ENCODE data around the gene TTLL1. TPM values are rescaled to one million over a fixed set of nuclear protein-coding genes. Genes with fewer than 3 reads are reported as not detected.

TTLL1 gene
- 10 to 100 TPM in 1 of 4 donors, 1 to 10 TPM in 3; 4.4 to 11.4 (median 5.8) TPM for total RNA-seq

DNA sequence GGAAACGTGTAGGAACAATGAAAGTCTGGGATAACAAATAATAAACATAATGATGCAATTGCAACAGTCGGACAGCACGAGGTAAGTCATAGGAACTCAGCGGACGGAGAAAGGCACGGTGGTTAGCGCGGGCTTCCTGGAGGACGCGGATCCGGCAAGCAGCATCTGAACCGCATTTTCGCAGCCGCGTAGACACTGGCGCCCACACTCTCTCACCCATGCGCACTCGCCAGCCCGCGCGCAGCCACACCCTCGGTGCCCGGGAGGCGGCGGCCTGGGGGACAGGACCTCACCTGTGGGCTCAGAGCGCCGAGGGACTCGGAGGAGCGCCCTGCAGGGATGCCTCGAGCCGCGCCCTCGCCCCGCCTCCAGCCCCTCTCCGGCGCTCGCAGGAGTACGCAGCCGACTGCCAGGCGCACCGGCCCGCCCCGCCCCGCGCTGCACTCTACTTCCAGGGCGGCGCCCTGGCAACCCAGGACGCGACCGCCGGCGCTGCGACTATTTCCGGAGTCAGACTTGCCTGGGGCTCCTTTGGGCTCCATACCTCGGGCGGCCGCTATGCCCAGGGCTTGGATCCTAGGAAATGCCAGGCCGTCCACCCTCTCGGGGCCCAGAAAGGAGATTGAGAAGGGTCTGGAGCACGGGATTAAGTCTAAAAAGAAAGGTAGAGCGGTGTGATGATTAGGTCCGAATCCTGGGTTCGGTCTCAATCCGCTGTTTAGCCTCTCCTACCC is at the start of gene TTLL1:
TSS of gene TTLL1 (minus strand) at position 408 of the 734 bp plus-strand sequence. CDS start 13,805 bp downstream, outside the sequence.
- H3K4me1 ChIP-seq = peaks cover 9% of the 10 kb centered on the region in 2 donors
- H3K9me3 ChIP-seq = no peaks in the 10 kb centered on the region
- intact Hi-C loops (cut with DNase I) = no loop called here
- TF ChIP-seq POLR2A (IDR thresholded peaks at IDR 0.05) = peak in 1 of 2 donors; percentile 60
- TF ChIP-seq, protein P1, sequence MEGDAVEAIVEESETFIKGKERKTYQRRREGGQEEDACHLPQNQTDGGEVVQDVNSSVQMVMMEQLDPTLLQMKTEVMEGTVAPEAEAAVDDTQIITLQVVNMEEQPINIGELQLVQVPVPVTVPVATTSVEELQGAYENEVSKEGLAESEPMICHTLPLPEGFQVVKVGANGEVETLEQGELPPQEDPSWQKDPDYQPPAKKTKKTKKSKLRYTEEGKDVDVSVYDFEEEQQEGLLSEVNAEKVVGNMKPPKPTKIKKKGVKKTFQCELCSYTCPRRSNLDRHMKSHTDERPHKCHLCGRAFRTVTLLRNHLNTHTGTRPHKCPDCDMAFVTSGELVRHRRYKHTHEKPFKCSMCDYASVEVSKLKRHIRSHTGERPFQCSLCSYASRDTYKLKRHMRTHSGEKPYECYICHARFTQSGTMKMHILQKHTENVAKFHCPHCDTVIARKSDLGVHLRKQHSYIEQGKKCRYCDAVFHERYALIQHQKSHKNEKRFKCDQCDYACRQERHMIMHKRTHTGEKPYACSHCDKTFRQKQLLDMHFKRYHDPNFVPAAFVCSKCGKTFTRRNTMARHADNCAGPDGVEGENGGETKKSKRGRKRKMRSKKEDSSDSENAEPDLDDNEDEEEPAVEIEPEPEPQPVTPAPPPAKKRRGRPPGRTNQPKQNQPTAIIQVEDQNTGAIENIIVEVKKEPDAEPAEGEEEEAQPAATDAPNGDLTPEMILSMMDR (IDR thresholded peaks at IDR 0.05) = no peak
- no peaks in the 10 kb centered on the region for H3K36me3 ChIP-seq
- 9 to 15% methylated on average over 22 to 38 of the region's 64 CpGs for WGBS, 2 donors
- DNase-seq = peak; percentile 91
- peak within 1 kb of the TSS; percentile 5 to 82 (median 68) for H3K4me3 ChIP-seq (replicated peaks in 1 of 3)
- H3K27ac ChIP-seq = peak within 1 kb of the TSS in 1 of 3 donors; percentile 51
- no peaks in the 10 kb centered on the region for H3K27me3 ChIP-seq

DNA sequence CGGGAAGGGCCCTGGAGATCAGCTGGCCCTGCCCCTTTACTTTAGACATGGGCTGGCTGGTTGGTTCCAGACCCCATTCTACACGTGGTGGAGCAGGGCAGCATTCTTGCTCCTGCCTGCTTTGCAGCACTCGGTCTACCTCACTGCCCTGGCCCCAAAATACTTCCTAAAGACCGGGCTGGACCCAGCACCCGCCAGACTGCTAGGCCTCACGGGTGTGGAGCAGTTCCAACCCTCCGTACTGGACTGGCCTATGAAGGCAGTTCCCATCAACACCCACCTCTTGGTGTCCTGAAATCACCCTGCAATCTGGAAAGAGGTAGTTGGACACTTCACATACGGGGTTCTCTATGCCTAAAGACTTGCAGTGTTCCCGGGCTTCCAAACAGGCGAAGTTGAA is 47.6 kb upstream of the TTLL1 start:
- H3K9me3 ChIP-seq = no peaks in the 10 kb centered on the region
- WGBS, 2 donors = 67 to 75% methylated on average over 7 to 10 of the region's 10 CpGs
- TF ChIP-seq POLR2A (IDR thresholded peaks at IDR 0.05) = no peak
- TF ChIP-seq, protein P1 (IDR thresholded peaks at IDR 0.05) = no peak
- no peaks in the 10 kb centered on the region for H3K27me3 ChIP-seq
- H3K36me3 ChIP-seq = peaks cover 27 to 42% of the 10 kb centered on the region in 2 donors
- H3K27ac ChIP-seq = peak overlapping the region in 2 of 3 donors; percentile 17 to 21
- H3K4me3 ChIP-seq (replicated peaks in 1 of 3) = no peak overlapping the region
- no peak for DNase-seq
- peaks cover 4 to 5% of the 10 kb centered on the region in 2 donors for H3K4me1 ChIP-seq
- intact Hi-C loops (cut with DNase I) = no loop called here

DNA sequence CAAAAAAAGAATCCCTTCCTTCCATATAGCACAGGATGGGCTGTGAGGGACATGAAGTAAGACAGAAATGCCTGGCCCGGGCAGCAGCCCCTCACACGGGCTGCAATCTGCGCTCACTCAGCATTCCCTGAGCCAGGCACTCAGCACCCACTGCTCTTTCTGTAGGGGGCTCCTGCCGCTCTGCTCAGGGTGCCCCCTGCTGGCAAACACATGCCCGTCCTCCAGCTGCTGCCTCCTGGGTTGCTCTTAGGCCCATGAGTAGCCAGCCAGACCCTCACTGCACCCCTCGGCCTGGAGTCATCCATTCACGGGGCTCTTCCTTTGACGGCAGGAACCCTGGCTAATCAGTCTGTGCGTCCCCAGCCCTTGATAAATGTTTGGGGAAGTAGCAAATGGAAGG is 47.1 kb upstream of the TTLL1 start:
- 62 to 77% methylated on average over 8 to 9 of the region's 9 CpGs for WGBS, 2 donors
- H3K36me3 ChIP-seq = peaks cover 27 to 42% of the 10 kb centered on the region in 2 donors
- intact Hi-C loops (cut with DNase I) = no loop called here

DNA sequence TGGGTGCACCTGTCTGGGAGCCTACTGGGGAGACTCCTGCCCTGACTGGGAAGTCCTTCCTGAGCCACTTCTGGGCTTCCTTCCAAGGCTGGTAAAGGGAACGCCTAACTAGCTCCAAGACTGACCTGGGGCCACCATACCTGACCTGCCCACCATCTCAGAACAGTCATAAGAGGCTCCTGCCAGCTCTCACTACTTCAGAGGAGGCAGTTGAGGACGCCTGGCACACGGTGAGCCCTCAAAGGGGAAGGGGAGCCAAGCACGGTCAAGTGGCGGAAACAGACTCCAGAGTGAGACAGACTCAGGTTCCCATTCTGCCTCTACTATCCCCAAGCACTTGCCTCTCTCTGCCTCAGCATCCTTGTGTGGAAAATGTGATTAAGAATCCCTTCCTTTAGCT is 46.4 kb upstream of the TTLL1 start:
- Histone ChIP-seq H3K36me3 (peaks cover 27 to 41% of the 10 kb centered on the region in 2 donors), H3K27ac (no peak overlapping the region), H3K4me3 (replicated peaks in 1 of 3) (no peak overlapping the region), H3K4me1 (no peaks in the 10 kb centered on the region), H3K27me3 (no peaks in the 10 kb centered on the region), H3K9me3 (no peaks in the 10 kb centered on the region)
- TF ChIP-seq POLR2A (IDR thresholded peaks at IDR 0.05) = no peak
- TF ChIP-seq, protein P1 (IDR thresholded peaks at IDR 0.05) = no peak
- peak; percentile 33 to 66 for DNase-seq
- WGBS, 2 donors = 55 to 86% methylated on average over 5 of the region's 5 CpGs
- intact Hi-C loops (cut with DNase I) = no loop called here

More for the DNA sequence above, 47.1 kb upstream of the TTLL1 start:
- DNase-seq = peak; percentile 27 to 32
- Histone ChIP-seq H3K4me1 (peaks cover 0 to under 1% of the 10 kb centered on the region in 2 donors), H3K4me3 (replicated peaks in 1 of 3) (no peak overlapping the region), H3K27ac (peak overlapping the region in 1 of 3 donors; percentile 21), H3K27me3 (no peaks in the 10 kb centered on the region), H3K9me3 (no peaks in the 10 kb centered on the region)
- TF ChIP-seq POLR2A (IDR thresholded peaks at IDR 0.05) = no peak
- TF ChIP-seq, protein P1 (IDR thresholded peaks at IDR 0.05) = peak in 3 of 6 experiments; percentile 33 to 45 (median 42)

DNA sequence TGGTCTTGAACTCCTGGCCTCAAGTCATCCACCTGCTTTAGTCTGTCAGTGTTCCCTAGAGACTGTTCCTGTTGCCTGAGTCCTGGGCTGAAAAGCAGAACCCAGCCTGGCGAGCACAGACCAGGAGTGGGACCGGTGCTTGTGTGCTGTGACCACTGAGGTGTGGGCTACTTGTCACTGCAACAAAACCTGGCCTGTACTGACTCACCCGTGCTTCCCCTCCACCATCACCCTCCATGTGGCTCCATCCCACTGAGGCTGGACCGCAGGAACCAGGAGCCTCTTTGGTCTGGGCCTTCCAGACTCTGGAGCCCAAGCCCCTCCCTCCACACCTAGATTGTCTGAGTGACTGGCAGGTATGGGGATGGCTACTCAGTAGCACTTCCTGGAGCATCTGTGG is 45.4 kb upstream of the TTLL1 start:
- Histone ChIP-seq H3K4me1 (no peaks in the 10 kb centered on the region), H3K9me3 (no peaks in the 10 kb centered on the region), H3K27ac (no peak overlapping the region), H3K4me3 (replicated peaks in 1 of 3) (no peak overlapping the region), H3K27me3 (no peaks in the 10 kb centered on the region), H3K36me3 (peaks cover 23 to 35% of the 10 kb centered on the region in 2 donors)
- intact Hi-C loops (cut with DNase I) = no loop called here
- TF ChIP-seq POLR2A (IDR thresholded peaks at IDR 0.05) = no peak
- TF ChIP-seq, protein P1 (IDR thresholded peaks at IDR 0.05) = no peak
- WGBS, 2 donors = 96 to 100% methylated on average over 4 of the region's 4 CpGs
- DNase-seq = no peak

All from thyroid gland (tissue), 4 donors.